Upper lobe of left lung (tissue), 4 donors: ENCODE results near the gene LRP1.

ENCODE experiments used
- POLR2A ChIP-seq, 4 donors: fragments of 450-650 bp; IDR thresholded peaks; one replicate each; pipeline ENCODE4 v1.5.1; 2016 to 2017; ENCODE audit warnings: antibody characterized with exemption in 4 of 4, mild to moderate bottlenecking in 2 of 4
- TF ChIP-seq, protein P1 (sequence below), 6 experiments: fragments of 450-650 bp in 4 of 6; fragments of 200-600 bp in 2 of 6; sonication (generic) in 2 of 6; IDR thresholded peaks; one replicate each; pipeline ENCODE4 v1.5.1; 2016 to 2019; ENCODE audit warnings: antibody characterized with exemption in 6 of 6

DNA sequence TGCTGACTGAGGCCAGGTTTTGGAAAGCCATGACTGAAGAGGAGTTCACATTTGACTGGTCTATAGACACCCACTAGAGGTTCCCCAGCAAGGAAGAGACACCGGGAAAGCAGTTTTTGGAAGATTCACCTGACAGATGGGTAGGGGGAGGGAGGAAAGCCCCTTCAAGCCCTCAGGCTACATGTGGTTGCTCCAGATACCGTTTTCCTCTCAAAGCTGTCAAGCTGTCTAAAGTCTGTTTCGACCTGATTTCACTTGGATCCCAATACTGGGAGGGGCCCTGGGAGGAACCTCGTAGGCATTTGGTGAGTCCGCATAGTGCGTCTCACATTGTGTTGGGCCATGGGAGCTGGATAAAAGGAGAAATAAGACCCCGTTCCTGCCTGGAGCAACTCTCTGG lies 1.7 kb upstream of the LRP1 start:
- TF ChIP-seq, protein P1, sequence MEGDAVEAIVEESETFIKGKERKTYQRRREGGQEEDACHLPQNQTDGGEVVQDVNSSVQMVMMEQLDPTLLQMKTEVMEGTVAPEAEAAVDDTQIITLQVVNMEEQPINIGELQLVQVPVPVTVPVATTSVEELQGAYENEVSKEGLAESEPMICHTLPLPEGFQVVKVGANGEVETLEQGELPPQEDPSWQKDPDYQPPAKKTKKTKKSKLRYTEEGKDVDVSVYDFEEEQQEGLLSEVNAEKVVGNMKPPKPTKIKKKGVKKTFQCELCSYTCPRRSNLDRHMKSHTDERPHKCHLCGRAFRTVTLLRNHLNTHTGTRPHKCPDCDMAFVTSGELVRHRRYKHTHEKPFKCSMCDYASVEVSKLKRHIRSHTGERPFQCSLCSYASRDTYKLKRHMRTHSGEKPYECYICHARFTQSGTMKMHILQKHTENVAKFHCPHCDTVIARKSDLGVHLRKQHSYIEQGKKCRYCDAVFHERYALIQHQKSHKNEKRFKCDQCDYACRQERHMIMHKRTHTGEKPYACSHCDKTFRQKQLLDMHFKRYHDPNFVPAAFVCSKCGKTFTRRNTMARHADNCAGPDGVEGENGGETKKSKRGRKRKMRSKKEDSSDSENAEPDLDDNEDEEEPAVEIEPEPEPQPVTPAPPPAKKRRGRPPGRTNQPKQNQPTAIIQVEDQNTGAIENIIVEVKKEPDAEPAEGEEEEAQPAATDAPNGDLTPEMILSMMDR (IDR thresholded peaks at IDR 0.05): no peak
- no peak for TF ChIP-seq POLR2A (IDR thresholded peaks at IDR 0.05)
